ENCODE results near the gene CDKN2C. TPM values are rescaled to one million over a fixed set of nuclear protein-coding genes. Genes with fewer than 3 reads are reported as not detected.

Gene CDKN2C
- total RNA-seq, 1 donor from 2014 or later, result 8.7 TPM

DNA sequence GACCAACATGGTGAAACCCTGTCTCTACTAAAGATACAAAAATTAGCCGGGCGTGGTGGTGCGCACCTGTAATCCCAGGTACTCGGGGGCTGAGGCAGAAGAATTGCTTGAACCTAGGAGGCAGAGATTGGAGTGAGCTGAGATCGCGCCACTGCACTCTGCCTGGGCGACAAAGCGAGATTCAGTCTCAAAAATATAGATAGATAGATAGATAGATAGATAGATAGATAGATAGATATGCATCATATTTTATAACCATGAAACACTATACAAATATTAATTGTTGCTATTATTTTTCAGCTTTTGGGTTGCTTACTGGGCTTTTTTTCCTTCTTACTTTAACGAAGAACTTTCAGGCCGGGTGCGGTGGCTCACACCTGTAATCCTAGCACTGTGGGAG, 5.2 kb upstream of the CDKN2C start:
- DNase-seq (ENCODE audit: low spot score), result no peak

DNA sequence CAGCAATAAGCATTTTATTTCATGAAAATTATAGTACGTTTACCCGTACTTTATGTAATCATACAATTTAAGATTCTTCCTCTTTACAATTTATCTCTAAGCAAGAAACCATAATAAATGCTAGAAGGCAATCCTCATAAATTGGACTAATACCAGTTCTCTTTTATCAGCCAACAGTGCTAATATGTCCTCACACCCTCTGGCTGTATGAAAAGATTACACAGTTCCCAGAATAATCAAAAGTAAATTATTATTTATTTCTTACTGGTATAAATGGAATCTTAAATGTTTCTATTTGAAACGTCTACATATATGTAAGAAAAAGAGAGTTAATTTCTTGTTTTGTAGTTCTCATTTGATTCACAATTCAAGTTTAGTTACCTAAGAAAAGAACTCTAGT, 3.1 kb upstream of the CDKN2C start:
- DNase-seq (ENCODE audit: low spot score), result no peak

DNA sequence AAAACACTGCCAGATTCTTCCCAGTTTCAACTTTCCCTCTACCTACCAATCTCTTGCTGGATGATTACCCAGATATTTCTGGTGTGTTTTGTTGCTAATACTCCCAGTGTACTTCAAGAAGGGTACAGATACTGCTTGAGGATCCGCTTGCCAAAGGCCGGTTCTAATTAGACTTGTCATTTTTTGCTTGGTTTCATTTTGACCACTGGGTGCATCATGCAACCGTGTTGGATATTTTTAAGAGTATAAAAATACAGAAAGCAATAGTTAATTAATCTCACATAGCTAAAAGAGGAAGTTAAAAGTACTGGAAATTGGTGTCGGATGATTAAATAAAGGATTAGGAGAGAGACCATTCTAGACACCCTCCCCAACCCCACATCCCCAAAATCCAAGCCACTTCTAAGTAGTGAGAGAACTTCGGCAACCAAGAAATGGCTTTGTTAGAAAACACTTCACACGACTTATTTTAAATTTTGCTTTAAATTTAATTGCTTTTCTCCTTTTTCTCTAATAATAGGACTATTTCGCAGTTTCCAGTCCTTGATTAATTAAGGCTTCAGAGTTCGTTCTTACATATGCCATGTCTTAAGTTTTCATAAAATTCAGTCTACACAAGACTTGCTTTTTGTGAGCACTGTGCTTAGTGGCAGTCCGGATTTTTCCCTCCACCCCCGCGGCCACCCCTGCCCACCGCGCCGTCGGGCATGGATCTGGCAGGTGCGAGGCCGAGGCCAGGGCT, 2.5 kb upstream of the CDKN2C start:
- no peak for DNase-seq (ENCODE audit: low spot score)

DNA sequence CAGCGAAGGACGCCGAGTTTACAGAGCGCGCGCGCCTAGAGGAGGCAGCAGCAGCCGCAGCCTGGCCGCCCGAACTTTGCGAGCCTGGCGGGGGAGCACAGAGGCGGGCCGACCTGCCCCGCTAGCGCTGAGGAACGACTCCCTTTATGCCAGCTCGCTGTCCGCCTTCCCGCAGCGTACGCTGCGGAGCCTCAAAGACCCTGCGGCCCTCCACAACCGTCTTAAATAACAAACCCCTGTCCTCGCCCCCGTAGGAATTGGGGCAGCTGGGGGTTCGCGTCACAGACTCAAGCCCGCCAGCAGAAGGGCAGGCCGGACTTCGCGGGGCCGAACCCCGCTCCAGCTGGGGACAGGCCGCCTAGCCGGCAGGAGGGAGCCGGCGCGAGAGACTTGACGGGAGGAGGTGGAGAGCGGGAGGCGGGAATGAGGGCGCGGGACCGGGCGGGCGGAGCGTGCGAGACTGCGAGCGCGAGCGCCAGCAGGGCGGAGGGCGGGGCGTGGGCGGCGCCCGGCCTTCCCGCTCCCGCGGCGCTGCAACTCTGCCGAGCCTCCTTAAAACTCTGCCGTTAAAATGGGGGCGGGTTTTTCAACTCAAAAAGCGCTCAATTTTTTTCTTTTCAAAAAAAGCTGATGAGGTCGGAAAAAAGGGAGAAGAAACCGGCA, 1.8 kb upstream of the CDKN2C start:
- DNase-seq (ENCODE audit: low spot score), result peak; percentile 95

DNA sequence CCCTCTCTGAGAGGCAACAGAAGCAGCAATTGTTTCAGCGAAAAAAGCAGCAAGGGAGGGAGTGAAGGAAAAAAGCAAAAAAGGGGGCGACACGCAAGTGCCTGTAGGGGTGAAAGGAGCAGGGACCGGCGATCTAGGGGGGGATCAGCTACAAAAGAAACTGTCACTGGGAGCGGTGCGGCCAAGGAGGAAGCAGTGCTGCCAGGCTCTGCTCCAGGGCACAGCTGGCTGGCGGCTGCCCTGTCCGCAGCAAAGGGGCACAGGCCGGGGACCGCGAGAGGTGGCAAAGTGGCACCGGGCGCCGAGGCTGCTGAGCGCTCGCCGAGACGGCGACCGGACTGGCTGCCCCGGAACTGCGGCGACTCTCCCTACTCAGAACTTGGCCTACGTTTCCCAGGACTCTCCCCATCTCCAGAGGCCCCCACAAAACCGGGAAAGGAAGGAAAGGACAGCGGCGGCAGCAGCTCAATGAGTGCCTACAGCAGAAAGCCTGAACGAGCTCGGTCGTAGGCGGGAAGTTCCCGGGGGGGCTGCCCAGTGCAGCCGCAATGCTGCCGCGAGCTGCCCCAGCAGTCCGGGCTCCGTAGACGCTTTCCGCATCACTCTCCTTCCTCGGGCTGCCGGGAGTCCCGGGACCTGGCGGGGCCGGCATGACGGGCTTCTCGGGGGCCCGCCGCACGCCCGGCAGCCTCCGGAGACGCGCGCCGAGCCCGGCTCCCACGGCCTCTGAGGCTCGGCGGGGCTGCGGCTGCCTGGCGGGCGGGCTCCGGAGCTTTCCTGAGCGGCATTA, 1.0 kb upstream of the CDKN2C start:
- peak; percentile 43 for DNase-seq (ENCODE audit: low spot score)

DNA sequence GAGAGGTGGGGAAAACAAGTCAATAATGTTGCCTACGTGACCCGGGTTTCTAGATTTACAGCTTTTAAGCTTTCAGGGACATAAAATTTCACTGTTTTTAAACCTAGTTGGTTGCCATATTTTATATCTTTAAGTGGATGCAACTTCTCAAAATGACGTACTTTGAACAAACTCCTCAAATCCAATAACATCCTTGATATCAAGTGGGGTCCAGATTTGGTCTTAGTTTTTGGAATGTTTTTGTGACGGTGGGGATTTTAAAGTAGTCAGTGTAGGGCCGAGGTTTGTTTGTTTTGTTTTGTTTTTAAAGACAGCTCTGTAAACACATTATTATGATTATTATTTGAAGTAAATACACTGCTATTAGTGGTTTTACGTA, 453 bp downstream of the CDKN2C start:
- no peak for DNase-seq (ENCODE audit: low spot score)

DNA sequence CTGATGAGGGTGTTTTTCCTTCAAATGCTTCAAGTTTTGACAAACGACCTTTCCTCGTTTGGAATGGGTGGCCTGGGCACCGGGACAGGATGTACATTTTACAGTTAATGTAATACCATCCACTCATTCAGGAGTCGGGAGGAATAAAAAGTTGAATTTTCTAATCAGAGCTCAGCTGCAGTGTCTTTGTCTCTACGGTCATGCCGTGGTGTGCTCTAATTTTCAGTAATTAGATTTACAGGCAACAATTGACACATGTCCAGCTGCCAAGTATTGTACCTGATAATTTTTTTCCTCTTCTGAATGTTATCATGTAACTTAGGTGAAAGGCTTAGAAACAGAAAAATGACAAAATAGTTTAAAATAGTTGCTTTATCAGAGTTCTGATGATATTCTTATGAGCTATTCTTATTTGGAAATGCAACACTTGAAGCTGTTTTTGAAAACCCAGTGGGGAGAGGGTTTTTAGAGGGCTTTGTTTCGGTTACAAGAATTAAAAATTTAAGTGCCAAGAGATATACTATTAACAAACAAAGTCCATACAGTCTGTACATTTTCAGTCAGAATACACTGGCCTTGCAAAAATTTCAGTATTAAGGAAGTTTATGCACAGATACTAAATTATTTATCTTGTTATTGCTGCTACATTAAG, 1.0 kb downstream of the CDKN2C start:
- no peak for DNase-seq (ENCODE audit: low spot score)

DNA sequence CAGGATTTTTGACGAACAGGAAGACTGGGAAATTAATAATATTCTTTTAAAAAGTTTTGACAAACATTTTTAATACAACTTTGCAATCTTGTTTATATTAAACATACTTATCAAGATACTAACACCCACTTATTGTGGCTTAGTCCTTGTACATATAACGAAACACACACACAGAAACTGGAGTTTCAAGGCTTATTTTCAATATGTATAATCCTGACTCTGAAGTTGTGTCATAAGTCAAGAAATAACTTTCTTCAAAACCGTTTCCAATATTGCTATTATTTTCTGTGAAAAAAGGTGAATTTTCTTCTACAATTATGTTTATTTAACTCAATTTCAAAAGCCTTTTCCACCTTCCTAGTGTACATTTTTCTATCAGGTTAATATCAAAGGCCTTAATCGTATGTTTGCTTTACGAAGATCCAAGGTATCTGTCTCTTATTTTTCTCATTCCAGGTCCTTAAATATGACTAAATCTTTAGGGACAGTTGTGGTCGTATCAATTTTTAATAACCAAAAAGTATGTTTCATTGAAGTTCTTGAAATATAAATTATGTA, 1.8 kb downstream of the CDKN2C start:
- no peak for DNase-seq (ENCODE audit: low spot score)

DNA sequence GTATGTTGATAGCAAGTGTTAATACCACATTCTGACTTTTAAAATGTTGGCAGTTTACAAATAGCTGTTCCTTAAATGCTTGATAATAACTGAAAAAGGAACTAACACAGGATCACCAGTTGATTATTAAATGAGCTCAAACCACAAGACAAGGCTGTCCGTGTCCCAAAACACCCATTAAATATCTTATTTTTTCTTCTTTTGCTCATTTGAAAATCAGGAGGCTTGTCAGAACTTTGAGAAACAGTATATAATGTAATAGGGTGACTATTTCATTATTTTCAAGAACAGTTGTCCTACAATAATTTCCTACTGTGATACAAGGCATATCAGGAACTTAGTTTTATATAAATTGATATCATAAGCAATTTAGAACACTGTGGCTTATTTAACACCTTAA, 2.7 kb downstream of the CDKN2C start:
- no peak for DNase-seq (ENCODE audit: low spot score)

DNA sequence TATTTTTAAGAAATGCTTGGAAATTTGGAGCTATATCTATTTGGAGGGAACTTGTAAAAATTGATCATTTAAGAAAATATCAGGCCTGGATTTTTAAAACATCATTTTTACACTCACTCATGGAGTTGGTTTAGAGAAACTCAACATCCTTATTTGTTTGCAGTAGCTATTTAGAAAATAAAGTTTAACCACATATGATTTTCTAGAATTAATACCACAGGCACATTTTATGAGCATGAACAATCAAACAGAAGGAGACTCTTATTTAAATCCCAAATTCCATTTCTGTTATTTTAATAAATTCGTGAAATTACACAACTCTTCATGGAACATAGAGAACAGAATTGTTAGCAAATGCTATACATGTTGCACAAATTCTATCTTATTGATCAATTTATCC, 3.2 kb downstream of the CDKN2C start:
- no peak for DNase-seq (ENCODE audit: low spot score)

DNA sequence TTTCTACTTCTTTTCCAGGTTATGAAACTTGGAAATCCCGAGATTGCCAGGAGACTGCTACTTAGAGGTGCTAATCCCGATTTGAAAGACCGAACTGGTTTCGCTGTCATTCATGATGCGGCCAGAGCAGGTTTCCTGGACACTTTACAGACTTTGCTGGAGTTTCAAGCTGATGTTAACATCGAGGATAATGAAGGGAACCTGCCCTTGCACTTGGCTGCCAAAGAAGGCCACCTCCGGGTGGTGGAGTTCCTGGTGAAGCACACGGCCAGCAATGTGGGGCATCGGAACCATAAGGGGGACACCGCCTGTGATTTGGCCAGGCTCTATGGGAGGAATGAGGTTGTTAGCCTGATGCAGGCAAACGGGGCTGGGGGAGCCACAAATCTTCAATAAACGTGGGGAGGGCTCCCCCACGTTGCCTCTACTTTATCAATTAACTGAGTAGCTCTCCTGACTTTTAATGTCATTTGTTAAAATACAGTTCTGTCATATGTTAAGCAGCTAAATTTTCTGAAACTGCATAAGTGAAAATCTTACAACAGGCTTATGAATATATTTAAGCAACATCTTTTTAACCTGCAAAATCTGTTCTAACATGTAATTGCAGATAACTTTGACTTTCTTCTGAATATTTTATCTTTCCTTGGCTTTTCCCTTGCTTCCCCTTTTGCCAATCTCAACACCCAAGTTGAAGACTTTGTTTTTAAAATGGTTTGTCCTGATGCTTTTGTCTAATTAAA, 4.0 kb downstream of the CDKN2C start:
- no peak for DNase-seq (ENCODE audit: low spot score)

DNA sequence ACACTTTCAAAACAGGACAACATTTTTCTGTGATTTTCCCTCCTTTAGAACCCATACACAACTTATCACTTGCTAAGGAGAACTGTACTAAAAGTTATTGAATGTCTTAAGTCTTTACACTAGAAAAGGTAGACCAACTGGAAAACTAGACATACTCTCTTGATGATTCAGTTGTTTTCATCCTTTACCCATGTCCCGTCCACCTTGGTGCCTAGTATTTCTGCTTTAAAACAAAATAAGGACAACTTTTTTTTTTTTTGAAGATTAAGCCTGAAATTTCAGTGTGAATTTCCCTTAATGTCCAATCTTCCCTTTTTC, 4.5 kb downstream of the CDKN2C start:
- DNase-seq (ENCODE audit: low spot score), result no peak

DNA sequence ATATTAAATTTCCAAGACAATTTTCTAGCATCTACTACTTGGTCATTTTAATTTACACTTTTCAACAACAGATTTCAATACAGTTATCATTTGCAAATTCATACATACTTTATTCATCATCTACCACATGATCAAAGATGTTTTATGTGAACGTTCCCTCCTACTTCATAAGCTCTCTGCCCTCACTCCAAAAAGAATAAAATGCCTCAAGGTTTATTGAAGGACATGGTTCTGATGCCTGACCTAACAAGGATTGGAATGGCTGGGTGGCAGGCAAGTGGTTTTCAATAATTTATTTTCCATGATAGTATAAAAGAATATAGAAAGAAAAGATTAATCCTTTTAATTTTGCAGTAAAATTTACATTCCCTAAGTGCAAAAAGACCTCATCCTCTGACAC, 5.4 kb downstream of the CDKN2C start:
- no peak for DNase-seq (ENCODE audit: low spot score)

DNA sequence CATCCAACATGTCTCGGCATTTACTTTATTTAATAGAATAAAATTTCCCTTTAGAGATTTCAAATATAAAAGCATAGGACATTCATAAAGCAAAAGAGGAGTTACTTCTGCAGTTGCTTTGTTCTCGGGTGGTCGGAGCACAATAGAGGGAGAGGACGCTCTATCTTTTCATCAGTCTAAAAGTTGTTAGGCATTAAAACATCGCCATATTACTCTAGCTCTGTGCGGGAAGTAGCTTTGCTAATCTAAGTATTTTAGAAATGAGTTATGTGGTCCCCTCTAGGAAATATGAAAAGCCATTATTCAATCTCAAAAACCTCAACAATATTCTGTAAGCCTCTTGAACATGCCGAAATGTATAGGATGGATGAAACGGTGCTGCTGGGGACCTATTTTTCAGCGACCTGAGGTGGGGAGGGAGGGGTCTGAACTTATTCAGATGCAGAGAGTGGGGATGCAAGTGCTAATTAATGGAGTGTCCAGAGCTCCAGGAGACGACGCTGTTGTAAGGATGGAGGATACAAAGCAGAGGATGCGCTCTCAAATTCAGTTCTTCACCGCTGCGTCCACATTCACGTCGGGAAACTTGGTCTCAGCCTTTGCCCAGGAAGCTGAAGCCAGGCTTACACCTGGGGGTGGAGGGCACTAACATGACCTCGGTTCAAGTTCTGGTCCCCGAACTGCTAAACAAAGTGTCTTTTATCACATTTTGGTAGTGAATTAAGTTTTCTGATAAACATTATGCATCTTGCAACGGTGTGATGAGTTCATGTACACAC, 6.3 kb downstream of the CDKN2C start:
- no peak for DNase-seq (ENCODE audit: low spot score)

DNA sequence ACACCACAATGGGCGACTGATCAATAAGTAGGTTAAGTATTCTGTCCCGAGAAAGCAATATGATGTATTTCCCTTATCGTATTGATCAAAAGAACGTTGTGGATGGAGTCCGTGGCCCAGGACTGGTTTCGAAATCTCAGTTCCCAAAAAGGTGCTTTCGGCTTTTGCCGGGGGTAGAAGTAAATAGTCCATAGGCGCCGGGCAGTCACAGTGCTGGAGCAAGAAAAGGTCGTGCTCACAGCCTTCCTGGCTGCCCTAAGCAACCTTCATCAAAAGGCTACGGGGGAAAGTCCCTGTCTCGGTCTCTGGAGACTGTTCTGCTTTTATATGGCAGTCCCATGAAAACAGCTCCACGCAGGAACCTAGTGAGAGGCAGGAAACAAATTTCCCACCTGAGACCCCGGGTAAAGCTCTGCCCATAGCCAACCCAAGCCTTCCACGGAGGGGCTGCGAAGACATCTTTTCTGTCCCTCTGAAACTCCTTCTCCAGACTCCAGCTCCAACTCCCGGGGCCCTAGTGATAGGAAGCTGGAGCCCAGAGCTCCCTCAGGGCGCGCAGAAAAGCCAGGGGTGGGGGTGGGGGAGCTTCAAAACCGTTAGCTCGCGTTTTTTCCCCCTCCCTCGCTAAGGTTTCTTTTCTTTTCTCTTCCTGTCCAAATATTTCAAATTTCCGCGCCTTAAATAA, 7.0 kb downstream of the CDKN2C start:
- peak; percentile 15 for DNase-seq (ENCODE audit: low spot score)

DNA sequence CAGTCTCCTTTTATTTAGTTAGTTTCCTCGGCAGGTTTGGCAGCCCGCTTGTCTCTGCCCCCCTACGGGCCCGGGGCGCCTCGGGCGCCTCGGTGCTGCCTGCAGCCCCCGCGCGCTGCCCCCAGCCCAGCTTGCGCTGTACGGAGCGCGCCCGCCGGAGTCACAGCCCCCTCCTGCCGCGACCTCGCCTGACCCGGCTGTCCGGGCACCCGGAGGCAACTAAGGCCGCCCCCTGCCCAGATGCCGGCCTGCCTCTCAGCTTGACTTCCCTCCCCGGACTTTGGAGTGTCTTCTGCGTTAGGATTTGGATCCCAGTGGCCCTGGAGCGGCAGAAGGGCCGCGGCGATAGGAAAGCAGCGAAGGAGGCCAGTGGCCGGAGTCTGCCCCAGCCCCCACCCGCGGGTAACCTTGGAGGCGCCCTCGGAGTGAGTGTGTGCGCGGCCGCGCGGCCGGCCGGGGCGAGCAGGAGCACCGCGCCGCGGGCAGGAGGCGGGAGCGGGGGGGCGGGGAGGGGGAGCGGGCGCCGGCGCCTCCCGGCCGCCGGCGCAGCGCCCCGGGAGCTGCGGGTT, 7.6 kb downstream of the CDKN2C start:
- peak; percentile 6 for DNase-seq (ENCODE audit: low spot score)

DNA sequence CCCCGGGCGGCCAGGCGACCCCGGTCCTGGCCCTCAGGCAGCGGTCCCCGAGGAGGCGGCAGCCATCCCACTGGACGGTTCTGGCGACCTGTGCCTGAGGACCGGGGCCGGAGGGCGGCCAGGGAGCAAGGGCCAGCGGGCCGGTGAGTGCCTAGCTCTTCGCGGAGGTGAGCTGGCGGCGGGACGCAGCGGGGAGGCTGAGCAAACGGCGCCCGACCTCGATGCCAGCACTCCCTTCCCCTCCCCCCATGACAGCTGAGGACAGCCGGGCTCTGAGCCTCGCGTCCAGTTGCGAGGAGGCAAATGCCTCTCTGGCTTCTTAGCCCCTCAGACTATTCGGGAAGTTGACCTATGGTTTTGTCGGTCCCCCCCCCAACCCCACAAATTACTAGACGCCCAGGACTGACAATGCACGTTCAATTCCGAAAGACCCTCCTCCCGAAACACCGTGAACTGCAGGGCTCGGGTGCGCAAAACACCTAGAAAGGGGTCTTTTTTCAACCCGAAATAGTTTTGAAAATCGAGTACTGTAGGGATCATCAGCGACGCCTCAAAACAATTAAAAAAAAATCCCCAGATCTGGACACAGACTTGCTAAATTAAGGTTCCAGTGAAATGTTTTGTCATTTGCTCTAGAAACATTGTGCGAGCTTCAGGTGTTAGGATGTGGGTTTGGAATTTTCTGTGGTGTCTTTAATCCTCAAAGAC, 8.3 kb downstream of the CDKN2C start:
- DNase-seq (ENCODE audit: low spot score), result no peak

DNA sequence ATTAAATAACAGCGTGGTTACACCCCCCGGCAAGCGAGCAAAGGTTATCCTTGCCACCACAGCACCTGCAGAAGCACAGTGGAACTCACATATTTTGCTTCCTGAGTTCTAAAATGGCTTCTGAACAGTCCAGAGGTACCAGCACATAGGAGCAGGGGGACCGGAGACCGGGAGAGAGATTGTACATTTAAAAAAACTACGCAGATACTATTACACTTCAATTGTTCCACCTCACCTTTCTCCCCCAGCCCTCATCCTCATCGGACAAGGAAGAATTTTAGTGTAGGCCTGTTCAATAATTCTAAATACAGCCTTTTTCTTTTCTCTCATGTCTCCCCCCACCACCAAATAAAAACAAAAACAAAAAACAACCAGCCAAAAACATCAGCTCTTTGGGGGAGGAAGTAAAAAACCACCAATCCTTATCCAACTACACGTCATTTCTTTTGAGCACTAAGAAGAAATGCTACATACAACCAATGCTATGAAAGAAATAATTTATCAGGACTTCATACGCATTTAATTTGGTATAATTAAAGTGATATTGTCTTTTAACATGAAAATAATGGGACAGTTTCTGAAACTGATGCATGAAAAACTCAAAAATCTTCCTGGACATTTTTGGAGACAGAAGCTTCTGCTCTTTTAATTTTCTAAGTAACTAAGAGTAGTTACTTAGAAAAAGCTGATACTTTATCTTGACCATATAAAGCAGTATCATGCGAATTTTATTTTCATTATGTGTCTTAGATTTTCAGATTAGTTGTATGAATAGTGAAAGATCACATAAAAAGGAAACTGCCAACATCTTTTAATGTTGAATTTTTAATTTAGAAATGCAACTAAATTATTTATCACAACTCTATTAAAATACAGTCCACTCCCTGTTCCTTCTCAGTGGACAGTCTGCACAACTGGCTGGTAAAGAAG, 9.1 kb downstream of the CDKN2C start:
- peak; percentile 3 for DNase-seq (ENCODE audit: low spot score)
